Measurements from ENCODE around the gene SLC10A4. TPM values are rescaled to one million over a fixed set of nuclear protein-coding genes. Genes with fewer than 3 reads are reported as not detected.

The SLC10A4 gene
- total RNA-seq, 1 donor from 2014 or later = 7.1 TPM

DNA sequence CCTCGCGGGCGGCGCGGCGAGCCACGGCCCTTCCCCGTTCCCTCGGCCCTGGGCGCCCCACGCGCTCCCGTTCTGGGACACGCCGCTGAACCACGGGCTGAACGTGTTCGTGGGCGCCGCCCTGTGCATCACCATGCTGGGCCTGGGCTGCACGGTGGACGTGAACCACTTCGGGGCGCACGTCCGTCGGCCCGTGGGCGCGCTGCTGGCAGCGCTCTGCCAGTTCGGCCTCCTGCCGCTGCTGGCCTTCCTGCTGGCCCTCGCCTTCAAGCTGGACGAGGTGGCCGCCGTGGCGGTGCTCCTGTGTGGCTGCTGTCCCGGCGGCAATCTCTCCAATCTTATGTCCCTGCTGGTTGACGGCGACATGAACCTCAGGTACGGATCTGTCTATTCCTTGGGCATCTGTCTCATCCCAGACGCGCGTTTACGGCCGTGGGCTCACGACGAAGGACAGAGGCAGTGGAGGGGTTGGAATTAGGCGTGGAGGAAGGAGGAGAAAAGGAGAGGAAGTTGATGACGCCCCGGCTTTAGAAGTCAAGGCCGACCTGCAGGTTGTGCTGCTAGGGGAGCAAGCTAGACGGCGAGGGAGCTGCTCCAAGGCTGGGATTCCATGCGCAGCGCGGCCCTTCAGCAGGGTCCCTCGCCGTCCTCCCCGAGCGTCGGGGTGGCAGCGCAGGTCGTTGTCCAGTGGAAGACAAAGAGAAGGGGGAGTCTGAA lies 792 bp downstream of the SLC10A4 start:
- no peaks in the 10 kb centered on the region for H3K4me1 Mint-ChIP-seq (ENCODE audit: low read depth, unreplicated experiment)
- H3K27me3 Mint-ChIP-seq (ENCODE audit: unreplicated experiment) = peaks cover 22% of the 10 kb centered on the region
- peaks cover 3% of the 10 kb centered on the region for H3K9me3 Mint-ChIP-seq (ENCODE audit: unreplicated experiment)
- peak overlapping the region; percentile 30 for H3K27ac Mint-ChIP-seq (ENCODE audit: unreplicated experiment)
- TF ChIP-seq, protein P1, sequence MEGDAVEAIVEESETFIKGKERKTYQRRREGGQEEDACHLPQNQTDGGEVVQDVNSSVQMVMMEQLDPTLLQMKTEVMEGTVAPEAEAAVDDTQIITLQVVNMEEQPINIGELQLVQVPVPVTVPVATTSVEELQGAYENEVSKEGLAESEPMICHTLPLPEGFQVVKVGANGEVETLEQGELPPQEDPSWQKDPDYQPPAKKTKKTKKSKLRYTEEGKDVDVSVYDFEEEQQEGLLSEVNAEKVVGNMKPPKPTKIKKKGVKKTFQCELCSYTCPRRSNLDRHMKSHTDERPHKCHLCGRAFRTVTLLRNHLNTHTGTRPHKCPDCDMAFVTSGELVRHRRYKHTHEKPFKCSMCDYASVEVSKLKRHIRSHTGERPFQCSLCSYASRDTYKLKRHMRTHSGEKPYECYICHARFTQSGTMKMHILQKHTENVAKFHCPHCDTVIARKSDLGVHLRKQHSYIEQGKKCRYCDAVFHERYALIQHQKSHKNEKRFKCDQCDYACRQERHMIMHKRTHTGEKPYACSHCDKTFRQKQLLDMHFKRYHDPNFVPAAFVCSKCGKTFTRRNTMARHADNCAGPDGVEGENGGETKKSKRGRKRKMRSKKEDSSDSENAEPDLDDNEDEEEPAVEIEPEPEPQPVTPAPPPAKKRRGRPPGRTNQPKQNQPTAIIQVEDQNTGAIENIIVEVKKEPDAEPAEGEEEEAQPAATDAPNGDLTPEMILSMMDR (IDR thresholded peaks at IDR 0.05; ENCODE audit: partially characterized antibody, unreplicated experiment) = no peak
- peak; percentile 23 for DNase-seq
- H3K4me3 Mint-ChIP-seq (ENCODE audit: unreplicated experiment) = peak overlapping the region; percentile 78
- H3K36me3 Mint-ChIP-seq (ENCODE audit: unreplicated experiment) = peaks cover 18% of the 10 kb centered on the region

DNA sequence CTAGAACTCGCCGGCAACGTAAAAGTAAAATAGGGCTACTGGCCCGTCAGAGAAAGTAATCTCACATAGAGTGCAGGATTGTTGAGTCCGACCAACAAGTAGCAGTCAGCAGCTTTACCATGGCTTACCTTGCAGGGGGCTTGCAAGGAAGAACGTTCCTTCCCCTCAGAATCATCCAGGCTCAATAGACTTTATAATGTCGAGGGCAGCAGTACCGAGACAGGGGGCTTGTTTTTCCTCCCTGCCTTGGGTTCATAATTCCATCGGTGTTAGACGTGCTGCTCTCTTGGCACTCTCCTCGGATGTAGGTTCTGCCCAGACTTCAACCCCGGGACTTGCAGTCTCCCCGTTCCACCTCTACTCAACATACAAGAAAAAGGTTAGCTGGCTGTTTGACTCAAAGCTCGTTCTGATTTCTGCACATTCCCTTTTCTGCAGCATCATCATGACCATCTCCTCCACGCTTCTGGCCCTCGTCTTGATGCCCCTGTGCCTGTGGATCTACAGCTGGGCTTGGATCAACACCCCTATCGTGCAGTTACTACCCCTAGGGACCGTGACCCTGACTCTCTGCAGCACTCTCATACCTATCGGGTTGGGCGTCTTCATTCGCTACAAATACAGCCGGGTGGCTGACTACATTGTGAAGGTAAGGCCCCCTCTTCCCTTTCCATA lies 1.5 kb downstream of the SLC10A4 start:
- peaks cover 3% of the 10 kb centered on the region for H3K9me3 Mint-ChIP-seq (ENCODE audit: unreplicated experiment)
- H3K36me3 Mint-ChIP-seq (ENCODE audit: unreplicated experiment) = peaks cover 18% of the 10 kb centered on the region
- TF ChIP-seq, protein P1 (IDR thresholded peaks at IDR 0.05; ENCODE audit: partially characterized antibody, unreplicated experiment) = no peak
- H3K4me3 Mint-ChIP-seq (ENCODE audit: unreplicated experiment) = peak overlapping the region; percentile 78
- no peak overlapping the region for H3K27ac Mint-ChIP-seq (ENCODE audit: unreplicated experiment)
- H3K4me1 Mint-ChIP-seq (ENCODE audit: low read depth, unreplicated experiment) = no peaks in the 10 kb centered on the region
- peaks cover 26% of the 10 kb centered on the region for H3K27me3 Mint-ChIP-seq (ENCODE audit: unreplicated experiment)
- no peak for DNase-seq

DNA sequence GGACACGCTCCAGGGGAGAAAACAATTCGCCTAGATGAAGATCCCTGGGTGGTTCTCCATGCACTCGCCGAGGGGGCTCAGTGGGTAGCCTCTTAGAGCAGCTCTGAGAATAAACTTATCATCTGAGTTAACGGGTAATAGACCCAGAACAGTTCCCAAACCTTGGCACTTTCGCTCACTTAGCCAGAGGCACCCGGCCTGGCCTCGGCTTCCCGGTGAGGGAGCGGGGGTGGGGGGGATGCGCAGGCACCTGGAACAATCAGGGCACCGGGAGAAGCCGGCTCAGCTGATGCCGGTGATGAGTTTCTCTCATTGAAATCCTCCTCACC lies 6.5 kb downstream of the SLC10A4 start:
- TF ChIP-seq, protein P1 (IDR thresholded peaks at IDR 0.05; ENCODE audit: partially characterized antibody, unreplicated experiment) = no peak
- H3K27ac Mint-ChIP-seq (ENCODE audit: unreplicated experiment) = no peak overlapping the region
- peaks cover 7% of the 10 kb centered on the region for H3K4me1 Mint-ChIP-seq (ENCODE audit: low read depth, unreplicated experiment)
- no peak for DNase-seq
- H3K27me3 Mint-ChIP-seq (ENCODE audit: unreplicated experiment) = peaks cover 19% of the 10 kb centered on the region
- H3K36me3 Mint-ChIP-seq (ENCODE audit: unreplicated experiment) = peaks cover 14% of the 10 kb centered on the region
- peak overlapping the region; percentile 74 for H3K4me3 Mint-ChIP-seq (ENCODE audit: unreplicated experiment)
- H3K9me3 Mint-ChIP-seq (ENCODE audit: unreplicated experiment) = peaks cover 2% of the 10 kb centered on the region

DNA sequence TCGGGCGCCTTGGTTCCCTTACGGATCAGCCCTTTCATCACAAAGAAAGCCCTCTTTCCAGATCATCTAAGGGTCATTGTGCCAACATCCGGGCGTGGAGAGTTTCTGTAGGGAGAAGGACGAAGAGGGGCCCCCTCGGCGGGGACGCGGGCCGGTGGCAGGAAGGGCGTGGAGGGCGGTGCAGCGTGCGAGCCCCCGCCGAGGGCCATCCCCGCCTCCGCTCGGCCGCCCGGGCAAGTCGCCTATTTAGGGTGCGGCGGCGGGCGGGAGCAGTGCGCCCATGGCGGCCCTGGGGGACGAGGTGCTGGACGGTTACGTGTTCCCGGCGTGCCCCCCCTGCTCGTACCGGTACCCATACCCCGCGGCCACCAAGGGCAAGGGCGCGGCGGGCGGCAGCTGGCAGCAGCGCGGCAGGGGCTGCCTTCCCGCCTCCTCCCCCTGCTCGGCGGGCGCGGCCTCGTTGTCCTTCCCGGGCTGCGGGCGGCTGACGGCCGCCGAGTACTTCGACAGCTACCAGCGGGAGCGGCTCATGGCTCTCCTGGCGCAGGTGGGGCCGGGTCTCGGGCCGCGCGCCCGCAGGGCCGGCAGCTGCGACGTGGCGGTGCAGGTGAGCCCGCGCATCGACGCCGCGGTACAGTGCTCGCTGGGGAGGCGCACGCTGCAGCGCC lies 7.0 kb downstream of the SLC10A4 start, which contains the start of gene ZAR1:
Gene ZAR1, plus strand, starts transcription at position 241 of the 668 bp plus-strand sequence. Its CDS starts 40 bp downstream, at position 281.
- H3K4me3 Mint-ChIP-seq (ENCODE audit: unreplicated experiment) = peak within 1 kb of the TSS; percentile 74
- peak; percentile 29 for DNase-seq

More for the DNA sequence above, 7.0 kb downstream of the SLC10A4 start, which contains the start of gene ZAR1:
- TF ChIP-seq, protein P1 (IDR thresholded peaks at IDR 0.05; ENCODE audit: partially characterized antibody, unreplicated experiment) = no peak
- Mint-ChIP-seq H3K36me3 (ENCODE audit: unreplicated experiment) (peaks cover 10% of the 10 kb centered on the region), H3K4me1 (ENCODE audit: low read depth, unreplicated experiment) (peaks cover 7% of the 10 kb centered on the region), H3K27ac (ENCODE audit: unreplicated experiment) (no peak within 1 kb of the TSS), H3K9me3 (ENCODE audit: unreplicated experiment) (peaks cover 2% of the 10 kb centered on the region), H3K27me3 (ENCODE audit: unreplicated experiment) (peaks cover 14% of the 10 kb centered on the region)
